Sciatic nerve (tissue), 2 donors: ENCODE data around the gene C1QTNF12. TPM values are rescaled to one million over a fixed set of nuclear protein-coding genes. Genes with fewer than 3 reads are reported as not detected.

Experiments used
- ATAC-seq: fragments of 200-7000 bp; cut with Tn5 transposase; one replicate; pipeline ENCODE4 v1.9.1; 2020; ENCODE audit warnings: mild to moderate bottlenecking, moderate library complexity
- DNase-seq: peaks from one replicate; pipeline ENCODE4 v3.0.0-alpha.2; 2020; ENCODE audit warnings: low spot score
- intact Hi-C: fragments of 100-400 bp; cut with DNase I; formaldehyde crosslinking; loops from one replicate; pipeline ENCODE4 v1.14.2; 2022
- total RNA-seq: library from RNA; stranded (reverse); fragmentation: NEBNext Ultra II Directional; extraction: Animal tissue kit (Norgen Biotek cat#: 25700); gene quantifications from one replicate; pipeline ENCODE4 v1.2.1, GENCODE V29; 2021
- donor health status: DM: no; HTN: no; CAD: no.
- donor health status: DM: no; HTN: no; CAD: no.

Gene C1QTNF12
- total RNA-seq, 1 donor from 2014 or later: 3.5 TPM

DNA sequence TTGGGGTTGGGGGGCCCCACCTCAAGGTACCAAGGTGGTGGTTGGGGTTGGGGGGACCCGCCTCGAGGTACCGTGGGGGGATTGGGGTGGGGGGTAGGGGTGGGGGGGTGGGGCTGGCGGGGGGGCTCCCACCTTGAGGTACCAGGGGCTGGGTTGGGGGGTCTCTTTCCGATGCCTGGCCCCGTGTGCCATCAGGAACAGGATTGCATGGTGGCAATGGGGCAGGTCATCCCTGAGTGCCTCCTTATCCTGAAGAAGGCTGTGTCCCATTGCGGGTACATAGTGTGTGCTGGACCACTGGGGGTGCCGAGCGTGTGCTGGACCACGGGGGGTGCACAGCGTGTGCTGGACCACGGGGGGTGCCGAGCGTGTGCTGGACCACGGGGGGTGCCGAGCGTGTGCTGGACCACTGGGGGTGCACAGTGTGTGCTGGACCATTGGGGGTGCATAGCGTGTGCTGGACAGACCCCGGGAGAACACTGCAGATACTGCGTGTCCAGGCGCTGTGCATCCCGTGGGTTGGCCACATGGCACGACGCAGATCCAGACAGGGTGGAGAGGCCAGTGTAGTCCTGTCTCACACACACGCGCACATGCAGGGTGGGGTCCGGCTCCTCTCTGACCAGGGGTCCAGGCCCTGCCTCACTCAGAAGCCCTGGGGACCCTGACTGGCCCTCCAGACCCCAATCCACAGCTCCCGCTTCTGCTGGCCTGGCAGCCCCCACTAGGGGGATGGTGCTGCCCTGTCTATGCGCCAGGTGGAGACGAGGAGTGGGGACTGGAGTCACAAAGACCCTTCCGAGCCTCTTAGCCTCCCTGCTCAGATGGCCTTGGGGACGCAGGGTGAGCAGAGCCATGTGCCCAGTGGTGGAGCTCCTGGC is 37.9 kb upstream of the C1QTNF12 start:
- DNase-seq (no peak), ATAC-seq (no peak)
- intact Hi-C loops: no loop called here

DNA sequence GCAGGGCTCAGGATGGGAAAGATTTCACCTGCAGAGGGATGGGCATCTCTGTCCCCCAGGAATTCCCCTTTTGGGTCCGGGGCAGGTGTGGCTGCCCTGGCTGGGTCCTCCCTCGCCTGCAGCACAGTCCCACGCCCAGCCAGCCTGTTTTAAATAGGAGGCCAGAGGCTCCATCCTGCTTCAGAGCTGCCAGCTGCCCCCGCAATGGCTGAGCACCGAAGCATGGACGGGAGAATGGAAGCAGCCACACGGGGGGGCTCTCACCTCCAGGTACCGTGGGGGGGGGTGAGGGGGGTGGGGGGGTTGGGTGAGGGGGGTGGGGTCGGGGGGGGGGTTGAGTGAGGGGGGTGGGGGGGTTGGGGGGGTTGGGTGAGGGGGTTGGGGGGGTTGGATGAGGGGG is 37.3 kb upstream of the C1QTNF12 start:
- ATAC-seq: no peak
- no peak for DNase-seq
- intact Hi-C loops: no loop called here

DNA sequence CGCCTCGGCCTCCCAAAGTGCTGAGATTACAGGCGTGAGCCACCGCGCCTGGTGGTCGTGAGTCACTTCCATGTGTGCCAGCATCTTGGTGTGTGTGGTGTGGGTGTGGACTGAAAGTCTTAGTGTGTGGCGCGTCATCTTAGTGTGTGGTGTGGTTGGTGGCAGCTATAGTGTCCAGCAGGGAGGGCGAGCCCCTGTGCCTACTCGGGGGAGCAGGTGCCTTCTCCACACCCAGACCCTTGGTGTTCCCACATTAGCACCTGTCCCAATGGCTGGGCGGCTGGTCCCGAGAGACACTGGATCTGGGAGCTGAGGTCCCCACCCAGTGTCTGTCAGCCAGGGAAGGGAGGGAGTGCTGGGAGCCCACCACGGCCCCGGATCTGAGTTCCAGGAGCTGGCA is 36.5 kb upstream of the C1QTNF12 start:
- intact Hi-C loops: no loop called here
- no peak for ATAC-seq
- DNase-seq: no peak

DNA sequence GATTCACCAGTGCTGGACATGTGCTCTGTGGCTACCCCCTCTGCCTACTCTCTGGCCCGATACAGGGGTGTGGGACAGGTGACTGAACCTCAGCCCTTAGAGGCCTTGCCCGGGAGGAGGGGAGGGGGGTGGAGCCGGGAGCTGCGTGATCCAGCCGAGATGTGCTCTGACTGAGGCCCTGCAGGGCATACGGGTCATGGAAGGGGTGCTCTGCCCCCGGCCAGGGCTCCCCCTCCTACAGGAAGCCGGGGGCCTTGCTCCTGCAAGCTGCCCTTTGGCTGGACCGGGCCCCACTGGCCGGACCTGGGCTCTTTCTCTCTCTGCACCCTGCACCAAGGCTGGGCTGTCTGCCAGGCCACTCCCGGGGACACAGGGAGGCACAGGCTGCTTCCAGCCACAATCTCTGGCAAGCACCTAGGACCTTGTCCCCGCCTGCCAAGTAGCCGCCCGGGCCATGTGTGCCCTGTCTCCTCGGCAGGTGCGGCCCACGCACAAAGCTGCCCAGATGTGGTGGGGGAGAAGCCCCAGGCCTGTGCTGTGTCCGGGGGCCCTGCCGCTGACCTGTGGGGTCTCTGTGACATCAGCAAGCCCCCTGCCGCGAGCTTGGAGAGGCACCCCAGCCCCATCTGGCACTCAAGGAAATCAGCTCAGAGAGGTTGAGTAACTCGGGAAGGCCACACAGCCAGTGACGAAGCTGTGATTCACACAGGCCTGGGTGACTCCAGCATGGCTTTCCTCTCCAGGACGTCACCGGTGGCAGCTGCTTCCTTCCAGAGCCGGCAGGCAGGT is 35.2 kb upstream of the C1QTNF12 start:
- DNase-seq (no peak), ATAC-seq (no peak)
- intact Hi-C loops: no loop called here

DNA sequence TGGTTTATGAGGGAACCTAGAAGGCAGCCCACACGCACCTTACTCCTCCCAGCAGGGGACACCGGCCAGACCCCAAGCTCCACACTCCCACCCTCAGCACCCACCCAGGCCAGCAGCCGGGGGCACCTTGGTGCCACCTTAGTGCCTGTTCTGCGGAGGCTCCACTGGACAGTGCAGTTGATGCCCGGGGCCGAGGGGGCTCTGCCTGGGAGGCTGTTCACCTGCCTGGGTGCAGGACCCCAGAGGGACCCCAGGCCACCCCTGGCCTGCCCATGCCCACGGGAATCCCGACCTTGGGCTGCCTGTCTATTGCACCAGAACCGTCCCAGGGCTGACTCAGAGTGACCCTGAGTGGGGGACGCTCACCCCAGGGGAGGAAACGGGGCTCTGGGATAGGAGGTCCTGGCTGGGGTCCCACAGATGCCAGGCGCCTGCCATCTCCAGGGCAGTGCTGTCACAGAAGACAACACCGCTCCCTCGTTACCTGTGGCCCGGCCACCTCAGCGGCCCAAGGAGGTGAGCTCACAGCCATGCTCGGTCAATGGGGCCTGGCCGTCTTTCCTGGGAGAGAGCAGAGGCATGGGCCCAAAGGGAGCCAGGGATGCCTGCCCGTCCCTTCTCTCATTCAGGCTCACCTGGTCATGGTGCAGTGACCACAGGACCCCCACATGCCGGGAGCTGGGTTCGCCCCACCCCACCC is 34.4 kb upstream of the C1QTNF12 start:
- DNase-seq (no peak), ATAC-seq (no peak)
- intact Hi-C loops: no loop called here

DNA sequence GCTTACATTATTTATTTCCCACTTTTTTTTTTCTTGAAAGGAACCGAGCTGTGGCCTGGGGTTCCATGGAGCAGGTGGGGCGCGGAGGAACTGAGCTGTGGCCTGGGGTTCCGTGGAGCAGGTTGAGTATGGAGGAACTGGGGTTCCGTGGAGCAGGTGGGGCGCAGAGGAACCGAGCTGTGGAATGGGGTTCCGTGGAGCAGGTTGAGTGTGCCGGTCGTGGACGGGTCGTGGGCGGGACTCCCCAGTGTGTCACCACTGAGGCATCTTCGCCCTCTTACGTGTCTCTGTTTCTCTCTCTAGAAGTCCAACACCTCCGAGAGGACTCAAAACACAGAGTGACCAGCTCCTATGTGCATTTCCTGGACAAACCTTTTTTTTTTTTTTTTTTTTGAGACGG is 32.5 kb upstream of the C1QTNF12 start:
- intact Hi-C loops: no loop called here
- DNase-seq: no peak
- no peak for ATAC-seq

DNA sequence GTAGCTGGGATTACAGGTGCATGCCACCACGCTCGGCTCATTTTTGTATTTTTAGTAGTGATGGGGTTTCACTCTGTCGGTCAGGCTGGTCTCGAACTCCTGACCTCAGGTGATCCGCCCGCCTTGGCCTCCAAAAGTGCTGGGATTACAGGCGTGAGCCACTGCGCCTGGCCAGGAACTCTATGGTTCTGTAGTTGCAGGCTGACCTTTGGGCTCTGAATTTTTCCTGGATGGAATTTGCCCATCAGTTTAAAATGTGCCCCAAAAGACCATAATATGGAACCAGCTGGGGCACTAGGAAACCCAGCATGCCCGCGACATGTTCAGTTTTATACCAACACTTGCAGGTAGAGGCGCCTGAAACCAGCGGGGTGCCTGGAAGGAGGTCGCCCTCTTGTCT is 32.1 kb upstream of the C1QTNF12 start:
- intact Hi-C loops: no loop called here
- DNase-seq (no peak), ATAC-seq (no peak)

DNA sequence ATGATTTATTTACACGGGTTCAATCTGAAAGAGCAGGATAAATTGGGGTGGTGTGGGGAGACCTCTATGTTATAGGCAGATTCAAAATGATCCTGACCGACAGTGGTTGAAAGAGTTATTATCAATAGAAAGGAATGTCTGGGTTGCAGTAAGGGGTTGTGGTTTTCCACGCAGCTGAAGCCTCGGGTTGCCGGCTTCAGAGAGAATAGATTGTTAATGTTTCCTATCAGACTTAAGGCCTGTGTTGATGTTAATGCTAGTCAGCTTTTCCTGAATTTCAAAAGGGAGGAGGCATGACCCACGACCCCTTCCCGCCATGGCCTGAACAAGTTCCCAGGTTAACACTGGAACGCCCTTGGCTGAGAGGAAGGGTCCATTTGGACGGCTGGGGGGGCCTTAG is 29.3 kb upstream of the C1QTNF12 start:
- ATAC-seq (no peak), DNase-seq (no peak)
- intact Hi-C loops: no loop called here

DNA sequence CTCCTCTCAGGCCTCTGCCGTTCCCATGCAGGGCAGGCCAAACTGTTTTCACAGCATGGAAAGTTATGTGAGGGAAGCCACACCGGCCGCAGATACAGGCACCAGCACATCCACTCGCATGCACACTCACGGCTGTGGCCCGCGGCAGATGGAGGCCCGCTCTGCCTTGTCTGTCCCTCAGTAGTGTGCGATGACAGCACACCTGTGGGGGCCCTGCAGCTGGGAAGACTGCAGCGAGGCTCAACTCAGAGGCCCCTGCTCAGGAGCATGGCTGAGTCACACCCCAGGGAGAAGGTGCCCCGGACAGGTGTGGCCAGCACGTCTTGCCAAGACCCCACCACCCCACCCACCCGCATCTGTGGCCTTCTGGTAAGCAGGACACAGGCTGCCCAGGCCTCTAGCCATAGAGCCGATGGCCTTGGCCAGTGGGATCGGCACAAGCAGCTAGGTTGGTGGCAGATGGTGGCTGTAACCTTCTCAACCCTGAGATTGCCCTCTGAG is 28.5 kb upstream of the C1QTNF12 start:
- no peak for ATAC-seq

DNA sequence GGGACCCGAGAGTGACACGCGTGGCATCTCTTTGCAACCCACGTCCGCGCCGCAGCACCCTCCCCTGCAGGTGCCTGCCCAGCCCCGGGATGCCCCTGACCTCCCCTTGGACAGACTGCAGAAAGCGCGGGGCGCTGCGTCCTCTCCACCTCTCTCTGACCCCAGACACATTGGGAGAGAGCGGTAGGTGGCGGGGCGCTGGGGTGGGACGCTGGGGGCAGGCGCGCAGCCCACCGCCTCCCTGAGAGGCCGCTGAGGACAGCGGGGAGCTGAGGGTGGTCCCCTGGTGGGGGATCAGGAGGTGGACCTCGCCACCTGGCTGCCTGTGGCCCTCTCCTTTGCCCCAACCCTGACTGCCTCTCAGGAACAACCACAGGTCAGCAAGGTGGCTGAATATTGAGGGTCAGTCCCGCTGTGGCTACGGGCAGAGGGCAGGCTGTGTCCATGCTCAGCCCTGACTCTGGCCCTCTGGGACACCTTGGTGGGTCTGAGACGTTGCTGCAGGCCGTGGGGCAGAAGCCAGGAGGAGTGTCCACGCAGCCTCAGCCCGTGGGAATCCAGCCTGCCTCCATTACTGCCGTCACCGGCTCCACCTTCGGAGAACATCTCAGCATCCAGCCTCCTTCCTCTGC is 27.9 kb upstream of the C1QTNF12 start:
- peak; percentile 38 for ATAC-seq
- intact Hi-C loops: no loop called here
- DNase-seq: no peak

More for the DNA sequence above, 28.5 kb upstream of the C1QTNF12 start:
- intact Hi-C loops: no loop called here
- no peak for DNase-seq

DNA sequence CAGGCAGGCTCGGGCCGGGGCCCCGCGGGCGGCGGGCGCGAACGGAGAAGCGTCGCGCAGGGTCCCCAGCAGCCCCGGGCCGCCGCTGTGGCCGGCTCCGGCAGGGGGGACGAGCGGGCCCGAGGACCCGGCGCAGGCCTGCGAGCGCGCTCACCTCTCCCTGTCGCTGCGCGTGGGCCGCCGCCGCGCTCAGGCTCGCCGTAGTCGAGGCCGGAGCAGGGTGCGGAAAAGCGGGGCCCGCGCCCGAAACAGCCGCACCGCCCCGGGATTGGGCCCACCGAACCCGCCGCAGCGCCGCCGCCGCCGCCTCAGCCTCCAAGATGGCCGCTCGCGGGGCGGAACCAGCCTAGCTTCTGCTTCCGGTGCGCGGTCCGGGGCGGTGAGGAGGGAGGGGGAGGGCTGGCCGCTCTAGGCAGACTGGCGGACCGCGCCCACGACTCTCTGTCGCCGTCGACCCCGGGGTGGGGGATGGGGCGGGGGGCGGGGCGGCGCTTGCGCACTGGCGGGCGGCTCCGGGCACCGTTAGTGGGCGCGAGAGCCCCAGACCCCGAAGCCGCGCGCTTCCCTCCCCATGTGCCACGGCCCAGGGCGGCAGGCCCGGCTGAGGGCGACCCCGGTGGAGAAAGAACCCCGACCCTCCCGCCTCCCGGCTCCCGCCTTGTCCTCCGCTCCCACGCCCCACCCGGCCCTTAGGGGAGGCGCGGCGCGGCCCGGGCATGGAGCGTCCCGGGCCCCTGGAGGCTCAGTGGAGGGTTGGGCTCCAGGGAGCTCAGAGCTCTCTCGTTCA is 27.2 kb upstream of the C1QTNF12 start, which contains the start of gene UBE2J2:
Gene UBE2J2 (minus strand): TSS at position 343 of the 787 bp plus-strand sequence. CDS start 5,862 bp downstream, outside the sequence.
- DNase-seq (peak; percentile 97), ATAC-seq (peak; percentile 97)
- intact Hi-C loops: no loop called here

DNA sequence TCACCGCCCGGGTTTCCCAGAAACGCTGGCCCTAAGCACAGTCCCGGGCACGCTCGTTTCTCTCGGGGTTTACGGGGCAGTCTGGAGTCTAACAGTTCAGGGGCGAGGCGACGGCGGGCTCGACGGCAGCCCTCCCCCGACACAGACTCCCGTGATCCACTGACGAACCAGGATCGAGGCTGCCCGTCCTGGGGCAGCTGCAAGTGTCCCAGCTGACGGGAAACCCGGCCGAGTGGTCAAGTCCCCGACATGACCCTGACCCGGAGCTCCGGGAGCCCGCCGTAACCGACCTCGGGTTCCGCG is 26.6 kb upstream of the C1QTNF12 start:
- no peak for ATAC-seq

DNA sequence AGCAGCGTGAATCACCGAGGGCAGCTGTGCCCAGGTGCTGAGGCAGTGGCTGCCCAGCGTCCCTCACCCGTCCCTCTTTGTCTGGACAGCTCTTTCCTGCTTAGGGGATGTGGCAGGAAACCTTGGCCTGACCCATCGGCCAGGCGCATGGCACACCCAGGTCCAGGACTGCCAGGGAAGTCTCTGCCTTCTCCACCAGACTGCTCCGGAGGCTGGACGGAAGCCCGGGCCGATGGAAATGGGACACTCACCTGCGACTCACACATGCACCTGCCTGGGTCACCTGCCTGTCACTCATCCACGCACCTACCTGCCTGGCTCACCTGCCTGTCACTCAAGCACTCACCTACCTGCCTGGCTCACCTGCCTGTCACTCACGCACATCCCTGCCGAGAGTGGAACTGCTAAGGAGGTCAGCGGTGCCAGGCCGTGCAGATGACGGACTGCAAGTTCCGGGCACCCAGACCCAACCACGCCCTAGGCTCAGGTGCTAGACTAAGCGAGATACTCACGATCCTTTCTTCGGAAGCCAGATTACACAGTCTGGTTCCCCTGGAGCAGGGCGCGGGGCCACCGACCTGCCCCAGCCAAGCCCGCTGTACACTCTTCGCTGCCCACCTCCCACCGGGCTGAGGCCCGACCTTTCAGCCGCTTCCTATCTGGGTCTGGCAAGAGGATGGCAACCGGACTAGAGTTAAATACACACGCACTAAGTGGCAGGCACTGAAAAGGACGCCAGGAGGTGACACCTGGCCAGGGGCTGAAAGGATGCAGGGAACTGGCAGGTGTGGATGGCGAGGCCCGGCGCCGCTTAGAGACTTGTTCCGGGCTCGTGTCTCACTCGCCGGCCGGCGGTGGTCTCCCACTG is 26.1 kb upstream of the C1QTNF12 start:
- DNase-seq (no peak), ATAC-seq (no peak)
- intact Hi-C loops: no loop called here

More for the DNA sequence above, 26.6 kb upstream of the C1QTNF12 start:
- intact Hi-C loops: no loop called here
- DNase-seq: no peak

DNA sequence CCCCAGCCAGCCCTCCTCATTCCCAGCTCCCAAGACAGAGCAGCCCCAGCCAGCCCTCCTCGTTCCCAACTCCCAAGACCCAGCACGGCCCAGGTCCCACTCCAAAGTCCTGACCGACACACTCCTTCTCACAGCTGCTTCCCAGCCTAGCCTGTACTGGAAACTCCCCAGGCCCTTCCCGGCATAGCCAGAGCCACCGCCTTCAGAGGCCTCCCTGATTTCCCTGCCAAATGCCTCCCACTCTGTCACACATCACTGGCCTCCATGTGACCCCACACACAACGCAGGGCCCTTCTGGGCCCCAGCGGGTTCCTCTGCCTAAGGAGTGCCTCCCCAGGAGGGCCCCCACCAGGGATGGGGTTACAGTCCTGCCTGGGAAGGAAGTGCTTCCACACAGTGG is 24.3 kb upstream of the C1QTNF12 start:
- DNase-seq: no peak
- no peak for ATAC-seq
- intact Hi-C loops: no loop called here

DNA sequence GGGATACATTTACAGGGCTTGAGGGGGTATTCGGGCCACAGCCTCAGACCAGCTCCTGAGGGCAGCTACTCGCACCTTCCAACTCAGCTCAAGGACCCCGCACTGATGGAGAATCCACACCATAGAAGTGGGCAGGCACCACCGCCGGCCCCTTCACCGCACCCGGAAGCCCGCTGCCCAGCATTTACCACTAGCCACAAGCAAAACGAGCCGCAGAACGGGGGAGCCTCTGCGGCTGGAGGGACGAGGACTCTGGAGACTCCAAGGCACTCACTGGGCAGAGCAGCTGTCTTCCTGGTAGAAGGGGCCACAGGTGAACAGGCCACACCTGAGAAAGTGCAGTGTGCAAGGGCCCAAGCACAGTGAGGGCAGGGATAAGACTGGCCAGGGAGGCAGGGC is 21.8 kb upstream of the C1QTNF12 start:
- no peak for ATAC-seq
- intact Hi-C loops: no loop called here
- no peak for DNase-seq

DNA sequence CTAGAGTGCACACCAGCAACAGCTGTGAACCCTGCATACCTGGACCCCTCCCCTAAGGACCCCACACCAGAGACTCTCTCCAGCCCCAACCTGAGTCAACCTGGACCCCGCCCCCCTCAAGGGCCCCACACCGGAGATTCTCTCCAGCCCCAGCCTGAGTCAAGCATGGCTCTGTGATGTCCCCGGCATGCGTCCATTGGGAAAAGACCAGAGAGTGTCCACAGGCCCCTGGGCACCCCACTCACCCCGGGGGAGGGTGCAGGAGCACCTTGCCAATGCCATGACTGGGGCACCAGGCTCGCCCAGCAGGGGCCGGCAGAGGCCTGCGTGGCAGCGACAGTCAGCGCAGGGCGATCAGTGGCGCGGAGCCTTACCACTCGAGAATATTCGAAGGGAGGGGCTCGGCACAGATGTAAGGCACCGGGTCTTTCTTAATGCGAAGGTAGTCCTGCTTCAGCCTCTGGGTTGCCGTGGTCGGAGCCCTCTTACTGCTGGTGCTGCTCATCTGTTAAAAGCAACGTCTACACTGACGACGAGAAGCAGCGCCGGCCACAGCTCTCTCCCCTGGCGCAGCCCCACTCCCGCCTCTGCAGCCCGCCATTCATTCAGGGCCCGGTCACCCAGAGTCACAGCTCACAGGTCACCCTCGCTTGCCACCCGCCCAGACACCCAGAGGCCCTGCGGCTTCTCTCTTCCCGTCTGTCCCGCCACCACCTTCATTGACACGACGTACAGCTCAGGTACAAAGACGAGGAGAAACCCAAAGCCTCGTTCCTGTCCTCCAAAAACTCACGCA is 21.2 kb upstream of the C1QTNF12 start:
- ATAC-seq (peak; percentile 14), DNase-seq (no peak)
- intact Hi-C loops: no loop called here

DNA sequence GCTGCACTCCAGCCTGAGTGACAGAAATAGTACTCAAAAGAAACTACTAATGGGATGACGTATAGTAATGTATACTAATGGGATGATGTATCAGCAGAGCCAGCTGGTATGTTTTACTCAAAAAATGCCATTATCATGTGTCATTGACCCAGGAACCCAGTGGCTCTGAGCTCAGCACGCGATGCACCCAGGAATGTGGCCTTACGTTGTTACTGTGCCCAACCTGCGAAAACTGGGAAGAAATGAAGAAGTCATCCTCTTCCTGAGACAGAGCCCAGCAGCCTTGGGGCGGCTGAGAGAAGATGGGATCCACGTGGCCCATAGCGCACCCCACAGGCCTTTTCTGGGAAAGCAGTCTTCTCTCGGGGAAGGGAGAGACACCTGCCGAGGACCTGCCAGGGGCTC is 18.3 kb upstream of the C1QTNF12 start:
- no peak for DNase-seq
- intact Hi-C loops: no loop called here
- ATAC-seq: no peak
